Measurements from ENCODE around the gene ZNF407.

GRCh38 chr18:75088021-75088506 lies 490.4 kb downstream of the ZNF407 start:
- no peak for TF ChIP-seq CTCF (conservative IDR thresholded peaks at IDR 0.05; ENCODE audit: low read depth, low read length)
- no peak for TF ChIP-seq EZH2 (IDR thresholded peaks at IDR 0.05; ENCODE audit: borderline replicate concordance, low read depth, low read length, poor library complexity, severe bottlenecking)

Data from A673 (cell line).